22Rv1 (cell line): Measurements from ENCODE around the gene ENOX2.

ENCODE experiments used
- ZFX ChIP-seq: fragments of 450-650 bp; IDR thresholded peaks from 2 replicates; pipeline ENCODE4 v1.6.1; 2017; ENCODE audit warnings: antibody characterized with exemption, borderline replicate concordance
- TF ChIP-seq, protein P1 (sequence below): fragments of 450-650 bp; IDR thresholded peaks from 2 replicates; pipeline ENCODE4 v1.5.1; 2017; ENCODE audit warnings: mild to moderate bottlenecking

DNA sequence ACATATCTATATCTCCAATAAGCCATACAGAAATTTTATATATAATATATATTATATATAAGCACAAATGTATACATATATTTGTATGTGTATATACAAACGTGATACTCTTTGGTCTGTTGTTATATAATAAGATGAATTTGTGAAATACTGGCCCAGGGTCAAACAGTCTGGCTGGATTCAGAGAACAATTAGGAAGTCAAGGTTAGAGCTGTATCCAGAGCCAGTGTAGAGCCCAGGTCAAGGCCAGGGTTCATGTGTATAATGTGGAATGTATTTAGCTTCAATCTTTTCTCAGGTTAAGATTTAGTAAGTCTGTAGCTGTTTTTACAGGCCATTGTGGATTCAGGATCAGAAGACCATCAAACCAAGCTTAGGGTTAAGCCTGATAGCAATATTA, 3.8 kb upstream of the ENOX2 start:
- TF ChIP-seq, protein P1, sequence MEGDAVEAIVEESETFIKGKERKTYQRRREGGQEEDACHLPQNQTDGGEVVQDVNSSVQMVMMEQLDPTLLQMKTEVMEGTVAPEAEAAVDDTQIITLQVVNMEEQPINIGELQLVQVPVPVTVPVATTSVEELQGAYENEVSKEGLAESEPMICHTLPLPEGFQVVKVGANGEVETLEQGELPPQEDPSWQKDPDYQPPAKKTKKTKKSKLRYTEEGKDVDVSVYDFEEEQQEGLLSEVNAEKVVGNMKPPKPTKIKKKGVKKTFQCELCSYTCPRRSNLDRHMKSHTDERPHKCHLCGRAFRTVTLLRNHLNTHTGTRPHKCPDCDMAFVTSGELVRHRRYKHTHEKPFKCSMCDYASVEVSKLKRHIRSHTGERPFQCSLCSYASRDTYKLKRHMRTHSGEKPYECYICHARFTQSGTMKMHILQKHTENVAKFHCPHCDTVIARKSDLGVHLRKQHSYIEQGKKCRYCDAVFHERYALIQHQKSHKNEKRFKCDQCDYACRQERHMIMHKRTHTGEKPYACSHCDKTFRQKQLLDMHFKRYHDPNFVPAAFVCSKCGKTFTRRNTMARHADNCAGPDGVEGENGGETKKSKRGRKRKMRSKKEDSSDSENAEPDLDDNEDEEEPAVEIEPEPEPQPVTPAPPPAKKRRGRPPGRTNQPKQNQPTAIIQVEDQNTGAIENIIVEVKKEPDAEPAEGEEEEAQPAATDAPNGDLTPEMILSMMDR = no peak
- TF ChIP-seq ZFX = no peak
